Dedifferentiated amniotic fluid mesenchymal stem cell (primary cell): ENCODE results near the gene PXT1.

ENCODE experiments used
- DNase-seq: peaks from one replicate; pipeline ENCODE4 v3.0.0-alpha.2; 2016; ENCODE audit errors: extremely low spot score

PXT1 gene

GRCh38 chr6:36387440-36388303 lies 55.0 kb downstream of the PXT1 start, which contains the start of gene ETV7:
ETV7 (minus strand) TSS chr6:36387669; CDS start chr6:36387541, 128 bp downstream.
- DNase-seq = no peak

GRCh38 chr6:36386495-36387439 lies 55.9 kb downstream of the PXT1 start:
- peak; percentile 60 for DNase-seq

- DNase-seq = no peak
These were observed 58.6 kb downstream of the PXT1 start for GRCh38 chr6:36384095-36384494.

- no peak for DNase-seq
These were observed 59.0 kb downstream of the PXT1 start for GRCh38 chr6:36383606-36384005.

GRCh38 chr6:36382976-36383375 lies 59.7 kb downstream of the PXT1 start:
- DNase-seq = no peak

GRCh38 chr6:36381502-36382389 lies 60.9 kb downstream of the PXT1 start:
- no peak for DNase-seq

GRCh38 chr6:36380166-36380565 lies 62.5 kb downstream of the PXT1 start:
- no peak for DNase-seq

- no peak for DNase-seq
These were observed 63.7 kb downstream of the PXT1 start for GRCh38 chr6:36378936-36379335.

GRCh38 chr6:36378243-36378920 lies 64.3 kb downstream of the PXT1 start:
- no peak for DNase-seq

- no peak for DNase-seq
These were observed 65.1 kb downstream of the PXT1 start for GRCh38 chr6:36377594-36377993.

GRCh38 chr6:36376742-36377141 lies 65.9 kb downstream of the PXT1 start:
- DNase-seq = no peak

GRCh38 chr6:36376183-36376582 lies 66.5 kb downstream of the PXT1 start:
- DNase-seq = no peak

- no peak for DNase-seq
These were observed 67.0 kb downstream of the PXT1 start for GRCh38 chr6:36375644-36376155.

GRCh38 chr6:36374972-36375371 lies 67.7 kb downstream of the PXT1 start:
- no peak for DNase-seq

- DNase-seq = no peak
These were observed 68.5 kb downstream of the PXT1 start for GRCh38 chr6:36374194-36374593.

GRCh38 chr6:36373368-36374019 lies 69.2 kb downstream of the PXT1 start:
- DNase-seq = no peak

GRCh38 chr6:36372088-36372487 lies 70.6 kb downstream of the PXT1 start:
- no peak for DNase-seq

GRCh38 chr6:36371211-36371610 lies 71.4 kb downstream of the PXT1 start:
- no peak for DNase-seq

- no peak for DNase-seq
These were observed 72.0 kb downstream of the PXT1 start for GRCh38 chr6:36370638-36371037.
